Stimulated activated CD4-positive, alpha-beta T cell treated with anti-CD3 and anti-CD28 coated beads, Interleukin-1b, Interleukin-23, amount 100 ng/mL, for 48 hours (primary cell): Measurements from ENCODE around the gene SHFL.

ENCODE experiments used
- DNase-seq: peaks from one replicate; pipeline ENCODE4 v3.0.0-alpha.2; 2020

SHFL gene

GRCh38 chr19:10110076-10110971, 24.2 kb downstream of the SHFL start:
- DNase-seq = no peak

- DNase-seq = no peak
These were observed 24.8 kb downstream of the SHFL start for GRCh38 chr19:10110972-10111317.

- DNase-seq = peak; percentile 64
These were observed 25.3 kb downstream of the SHFL start, which contains the start of gene P2RY11 for GRCh38 chr19:10111405-10111811. Gene P2RY11, plus strand, starts transcription at chr19:10111693. Its CDS starts 29 bp downstream, at chr19:10111722.

- peak; percentile 66 for DNase-seq
These were observed 26.1 kb downstream of the SHFL start for GRCh38 chr19:10112037-10112761.

GRCh38 chr19:10112895-10113591, 26.9 kb downstream of the SHFL start:
- peak; percentile 70 for DNase-seq

GRCh38 chr19:10113592-10113963, 27.5 kb downstream of the SHFL start:
- peak; percentile 28 for DNase-seq

GRCh38 chr19:10113964-10114650, 28.0 kb downstream of the SHFL start:
- no peak for DNase-seq

- peak; percentile 32 for DNase-seq
These were observed 28.7 kb downstream of the SHFL start for GRCh38 chr19:10114651-10115391.

- DNase-seq = peak; percentile 14
These were observed 29.4 kb downstream of the SHFL start for GRCh38 chr19:10115392-10116084.

GRCh38 chr19:10116085-10116865, 30.2 kb downstream of the SHFL start:
- DNase-seq = peak; percentile 21

GRCh38 chr19:10116866-10117616, 30.9 kb downstream of the SHFL start:
- DNase-seq = no peak

- peak; percentile 21 for DNase-seq
These were observed 32.8 kb downstream of the SHFL start for GRCh38 chr19:10118960-10119359.

- no peak for DNase-seq
These were observed 34.5 kb downstream of the SHFL start for GRCh38 chr19:10120538-10121189.

- no peak for DNase-seq
These were observed 35.9 kb downstream of the SHFL start for GRCh38 chr19:10122045-10122444.

GRCh38 chr19:10124429-10124828, 38.3 kb downstream of the SHFL start:
- DNase-seq = no peak

- no peak for DNase-seq
These were observed 40.1 kb downstream of the SHFL start for GRCh38 chr19:10126213-10126639.

GRCh38 chr19:10132905-10133304, 46.8 kb downstream of the SHFL start:
- DNase-seq = no peak

GRCh38 chr19:10133596-10133995, 47.5 kb downstream of the SHFL start:
- no peak for DNase-seq

- DNase-seq = no peak
These were observed 47.9 kb downstream of the SHFL start for GRCh38 chr19:10134040-10134439.
